K562 (cell line): ENCODE results near the gene SLC66A3. TPM values are rescaled to one million over a fixed set of nuclear protein-coding genes. Genes with fewer than 3 reads are reported as not detected.

ENCODE experiments used
- AFF4 ChIP-seq: sonication (generic); formaldehyde crosslinking; IDR thresholded peaks from 2 replicates; pipeline ENCODE4 v1.8.0; 2023; ENCODE audit warnings: mild to moderate bottlenecking, missing genetic modification reagents
- CEBPB ChIP-seq: fragments of 450-650 bp; IDR thresholded peaks from 2 replicates; pipeline ENCODE4 v1.6.1; 2016; ENCODE audit warnings: missing genetic modification characterization, missing compliant biosample characterization
- CEBPG ChIP-seq, 3 experiments: fragments of 200-800 bp in 1 of 3; sonication (Bioruptor generic) in 1 of 3; sonication (generic) in 1 of 3; formaldehyde crosslinking in 1 of 3; IDR thresholded peaks in 2 of 3; conservative IDR thresholded peaks in 1 of 3; 2 replicates each; pipeline versions ENCODE4 v1.6.1 to v1.8.0; 2016 to 2022; ENCODE audit warnings: missing compliant biosample characterization in 2 of 3, missing genetic modification characterization in 2 of 3, mild to moderate bottlenecking in 1 of 3, missing genetic modification reagents in 1 of 3
- ELF4 ChIP-seq: fragments of 450-650 bp; formaldehyde crosslinking; IDR thresholded peaks from 2 replicates; pipeline ENCODE4 v1.4.0; 2022; ENCODE audit warnings: missing genetic modification characterization
- EP300 ChIP-seq: IDR thresholded peaks from 2 replicates; pipeline ENCODE4 v1.6.1; 2012; ENCODE audit warnings: low read length, improper control_type of control experiment
- HES1 ChIP-seq: fragments of 450-650 bp; IDR thresholded peaks from 2 replicates; pipeline ENCODE4 v1.6.1; 2016; ENCODE audit warnings: low read depth, mild to moderate bottlenecking, moderate library complexity
- ZBTB2 ChIP-seq: fragments of 450-650 bp; IDR thresholded peaks from 2 replicates; pipeline ENCODE4 v1.6.1; 2016; ENCODE audit warnings: antibody characterized with exemption
- ZSCAN29 ChIP-seq: fragments of 450-650 bp; IDR thresholded peaks from 2 replicates; pipeline ENCODE4 v1.6.1; 2017
- polyA plus RNA-seq, 8 experiments: library from polyadenylated mRNA; depleted of rRNA in 4 of 8; stranded (reverse) in 5 of 8; unstranded in 3 of 8; fragments of >200 nt; fragmentation: Nextera tagmentation in 2 of 8; fragmentation: Illumina TruSeq in 1 of 8; extraction: Ambion mirVana in 2 of 8; extraction: Trizol in 1 of 8; gene quantifications; 2 replicates each; pipeline versions ENCODE4 v1.2.1 to v1.2.3, GENCODE V29; 2011 to 2014; ENCODE audit warnings: inconsistent platforms in 1 of 8, missing spikeins in 1 of 8
- total RNA-seq, 7 experiments: library from RNA; depleted of rRNA in 6 of 7; stranded (reverse); fragments of >200 nt in 6 of 7; fragmentation: Illumina TruSeq in 2 of 7; extraction: Trizol in 2 of 7; gene quantifications; 2 replicates each; pipeline versions ENCODE4 v1.2.1 to v1.2.3, GENCODE V29; 2011 to 2021; ENCODE audit warnings: low replicate concordance in 1 of 7

SLC66A3 gene
- total and polyA plus RNA-seq, 9 of the 15 experiments (the other 6 are each of a cell fraction or from before 2014, with no cell fraction given): 2.8 to 30.0 (median 9.1) TPM

- no peak for TF ChIP-seq AFF4 (CRISPR knock-in tag)
- TF ChIP-seq CEBPB: peak; percentile 58
- no peak for TF ChIP-seq ELF4 (CRISPR knock-in tag)
- no peak for TF ChIP-seq ZSCAN29
- no peak for TF ChIP-seq EP300
- TF ChIP-seq HES1: no peak
- no peak for TF ChIP-seq ZBTB2
- no peak for TF ChIP-seq CEBPG (CRISPR knock-in tag; IDR thresholded peaks at IDR 0.05)
- TF ChIP-seq CEBPG (tag; conservative IDR thresholded peaks at IDR 0.05 in 1 of 2, IDR thresholded peaks at IDR 0.05 in 1 of 2): peak in 1 of 2 experiments; percentile 32; a peak in 1 of 4 replicates
Measured at GRCh38 chr2:11134349-11134748, 20.9 kb upstream of the SLC66A3 start (continued).
